Testis (tissue), 3 donors: Measurements from ENCODE around the gene NUDT8. TPM values are rescaled to one million over a fixed set of nuclear protein-coding genes. Genes with fewer than 3 reads are reported as not detected.

Source experiments
- DNase-seq: peaks from one replicate; pipeline ENCODE4 v3.0.0-alpha.2; 2019
- H3K27ac ChIP-seq, 2 donors: fragments of 200-600 bp; sonication (generic); one replicate each; pipeline ENCODE4 v1.5.1; 2019
- H3K27me3 ChIP-seq: fragments of 200-600 bp; sonication (generic); one replicate; pipeline ENCODE4 v1.5.1; 2019
- H3K36me3 ChIP-seq: fragments of 200-600 bp; sonication (generic); one replicate; pipeline ENCODE4 v1.5.1; 2017; ENCODE audit warnings: low read depth; ENCODE audit errors: missing control alignments
- H3K4me1 ChIP-seq: fragments of 200-600 bp; sonication (generic); one replicate; pipeline ENCODE4 v1.5.1; 2019
- H3K4me3 ChIP-seq, 2 donors: fragments of 200-600 bp; sonication (generic); one replicate each; pipeline ENCODE4 v1.5.1; 2017 to 2019
- H3K9me3 ChIP-seq: fragments of 200-600 bp; sonication (generic); one replicate; pipeline ENCODE4 v1.5.1; 2017
- CTCF ChIP-seq, 3 experiments: fragments of 450-650 bp in 2 of 3; fragments of 200-600 bp in 1 of 3; sonication (generic) in 1 of 3; IDR thresholded peaks; one replicate each; pipeline ENCODE4 v1.5.1; 2016 to 2019; ENCODE audit warnings: antibody characterized with exemption in 3 of 3, mild to moderate bottlenecking in 2 of 3, moderate library complexity in 1 of 3
- POLR2A ChIP-seq: fragments of 450-650 bp; IDR thresholded peaks from one replicate; pipeline ENCODE4 v1.6.1; 2017; ENCODE audit warnings: antibody characterized with exemption, mild to moderate bottlenecking, moderate library complexity
- WGBS, 2 donors: methylation state at CpG; one replicate each; pipeline ENCODE4 v1.1.5; 2018; 5-methylcytosine and 5-hydroxymethylcytosine counted together
- intact Hi-C: fragments of 100-400 bp; cut with DNase I; formaldehyde crosslinking; loops from one replicate; pipeline ENCODE4 v1.15.1; 2023; ENCODE audit warnings: low total_unique reads
- polyA plus RNA-seq: library from polyadenylated mRNA; stranded (reverse); fragments of 350-450 nt; fragmentation: Illumina TruSeq; extraction: RNeasy Lipid Tissue Mini Kit (QIAGEN cat#74804); gene quantifications from one replicate; pipeline ENCODE4 v1.2.3, GENCODE V29; 2014; ENCODE audit warnings: low read depth, low replicate concordance; ENCODE audit not compliant: insufficient read depth
- total RNA-seq, 2 donors: library from RNA; depleted of rRNA; stranded (reverse); fragments of >200 nt; gene quantifications; one replicate each; pipeline ENCODE4 v1.2.3, GENCODE V29; 2016

NUDT8 gene
- total and polyA plus RNA-seq, 3 donors from 2014 or later = 4.0 to 7.0 (median 6.2) TPM

- TF ChIP-seq CTCF (IDR thresholded peaks at IDR 0.05) (no peak), POLR2A (no peak)
- no peak for DNase-seq
- Histone ChIP-seq H3K36me3 (no peaks in the 10 kb centered on the region), H3K4me3 (no peak overlapping the region), H3K9me3 (no peaks in the 10 kb centered on the region), H3K27ac (no peak overlapping the region), H3K27me3 (no peaks in the 10 kb centered on the region), H3K4me1 (no peaks in the 10 kb centered on the region)
- 88% methylated on average over 20 to 33 of the region's 33 CpGs for WGBS, 2 donors
- intact Hi-C loops = no loop called here
Measured at GRCh38 chr11:67664696-67665540, 35.2 kb upstream of the NUDT8 start.

DNA sequence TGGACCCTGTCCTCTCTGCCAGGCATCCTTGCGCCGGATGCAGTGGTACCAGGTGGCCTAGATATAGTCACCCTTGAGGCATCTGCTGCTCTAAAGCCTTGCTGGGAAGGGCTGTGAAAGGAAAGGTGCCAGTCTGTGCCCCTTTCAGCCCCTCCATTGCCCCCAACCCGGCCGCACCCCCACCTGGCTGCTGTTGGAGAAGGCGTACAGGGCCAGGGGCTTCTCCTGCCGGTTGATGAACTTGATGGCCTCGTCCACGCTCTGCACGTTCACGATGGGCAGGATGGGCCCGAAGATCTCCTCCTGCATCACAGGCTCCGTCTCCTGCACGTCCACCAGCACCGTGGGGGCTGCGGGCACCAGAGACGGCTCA, 34.5 kb upstream of the NUDT8 start:
- DNase-seq = no peak
- Histone ChIP-seq H3K4me1 (no peaks in the 10 kb centered on the region), H3K4me3 (no peak overlapping the region), H3K27me3 (no peaks in the 10 kb centered on the region), H3K27ac (no peak overlapping the region), H3K9me3 (no peaks in the 10 kb centered on the region), H3K36me3 (no peaks in the 10 kb centered on the region)
- TF ChIP-seq CTCF (IDR thresholded peaks at IDR 0.05) (no peak), POLR2A (no peak)
- 91% methylated on average over 10 to 16 of the region's 16 CpGs for WGBS, 2 donors
- intact Hi-C loops = no loop called here

- Histone ChIP-seq H3K4me3 (no peak overlapping the region), H3K4me1 (no peaks in the 10 kb centered on the region), H3K36me3 (no peaks in the 10 kb centered on the region), H3K9me3 (no peaks in the 10 kb centered on the region), H3K27ac (no peak overlapping the region), H3K27me3 (no peaks in the 10 kb centered on the region)
- TF ChIP-seq CTCF (IDR thresholded peaks at IDR 0.05) (no peak), POLR2A (no peak)
- 74 to 87% methylated on average over 14 to 22 of the region's 22 CpGs for WGBS, 2 donors
- intact Hi-C loops = no loop called here
- no peak for DNase-seq
Measured at GRCh38 chr11:67663532-67664212, 33.9 kb upstream of the NUDT8 start.

- H3K4me3 ChIP-seq = no peak overlapping the region
- 74 to 85% methylated on average over 14 to 19 of the region's 19 CpGs for WGBS, 2 donors
- H3K36me3 ChIP-seq = no peaks in the 10 kb centered on the region
- no peaks in the 10 kb centered on the region for H3K27me3 ChIP-seq
- no peaks in the 10 kb centered on the region for H3K4me1 ChIP-seq
- no peak for DNase-seq
- TF ChIP-seq POLR2A (no peak), CTCF (IDR thresholded peaks at IDR 0.05) (no peak)
- no peaks in the 10 kb centered on the region for H3K9me3 ChIP-seq
- intact Hi-C loops = no loop called here
- no peak overlapping the region for H3K27ac ChIP-seq
Measured at GRCh38 chr11:67662835-67663531, 33.2 kb upstream of the NUDT8 start.
